ENCODE data around the gene POLR3K.

DNA sequence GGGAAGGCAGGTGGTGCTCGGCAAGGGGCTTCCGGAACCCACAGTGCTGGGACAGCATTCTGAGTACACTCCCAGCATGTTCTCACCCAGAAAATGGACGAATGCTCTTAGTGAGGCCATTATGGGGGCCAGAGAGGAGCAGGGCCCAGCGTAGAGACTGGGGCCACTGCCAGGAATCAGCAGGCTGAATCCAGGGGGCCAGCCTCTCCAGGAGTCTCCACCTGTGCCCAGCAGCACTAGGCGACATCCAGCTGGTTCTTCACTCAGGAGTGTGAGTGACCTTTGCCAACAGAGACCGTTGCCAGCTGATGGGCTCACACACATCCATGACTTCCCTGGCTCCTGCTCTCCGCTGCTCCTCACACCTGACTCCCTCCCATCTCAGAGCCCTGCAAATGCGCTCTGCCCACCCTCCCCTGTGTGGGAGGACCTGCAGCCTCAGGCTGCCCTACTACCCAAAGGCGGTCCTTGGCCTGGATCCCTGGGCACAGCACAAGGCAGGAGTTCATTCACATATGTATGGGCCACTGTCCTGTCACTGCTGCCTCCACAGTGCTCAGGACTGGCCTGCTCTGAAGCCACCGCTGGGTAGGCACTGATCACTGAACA is 13.9 kb upstream of the POLR3K start:
- TF ChIP-seq, protein P1, sequence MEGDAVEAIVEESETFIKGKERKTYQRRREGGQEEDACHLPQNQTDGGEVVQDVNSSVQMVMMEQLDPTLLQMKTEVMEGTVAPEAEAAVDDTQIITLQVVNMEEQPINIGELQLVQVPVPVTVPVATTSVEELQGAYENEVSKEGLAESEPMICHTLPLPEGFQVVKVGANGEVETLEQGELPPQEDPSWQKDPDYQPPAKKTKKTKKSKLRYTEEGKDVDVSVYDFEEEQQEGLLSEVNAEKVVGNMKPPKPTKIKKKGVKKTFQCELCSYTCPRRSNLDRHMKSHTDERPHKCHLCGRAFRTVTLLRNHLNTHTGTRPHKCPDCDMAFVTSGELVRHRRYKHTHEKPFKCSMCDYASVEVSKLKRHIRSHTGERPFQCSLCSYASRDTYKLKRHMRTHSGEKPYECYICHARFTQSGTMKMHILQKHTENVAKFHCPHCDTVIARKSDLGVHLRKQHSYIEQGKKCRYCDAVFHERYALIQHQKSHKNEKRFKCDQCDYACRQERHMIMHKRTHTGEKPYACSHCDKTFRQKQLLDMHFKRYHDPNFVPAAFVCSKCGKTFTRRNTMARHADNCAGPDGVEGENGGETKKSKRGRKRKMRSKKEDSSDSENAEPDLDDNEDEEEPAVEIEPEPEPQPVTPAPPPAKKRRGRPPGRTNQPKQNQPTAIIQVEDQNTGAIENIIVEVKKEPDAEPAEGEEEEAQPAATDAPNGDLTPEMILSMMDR (conservative IDR thresholded peaks at IDR 0.05), result no peak
- no peak for TF ChIP-seq EZH2 (IDR thresholded peaks at IDR 0.05; ENCODE audit: low read depth)
